ENCODE measurements around the gene TKT.

The TKT gene

DNA sequence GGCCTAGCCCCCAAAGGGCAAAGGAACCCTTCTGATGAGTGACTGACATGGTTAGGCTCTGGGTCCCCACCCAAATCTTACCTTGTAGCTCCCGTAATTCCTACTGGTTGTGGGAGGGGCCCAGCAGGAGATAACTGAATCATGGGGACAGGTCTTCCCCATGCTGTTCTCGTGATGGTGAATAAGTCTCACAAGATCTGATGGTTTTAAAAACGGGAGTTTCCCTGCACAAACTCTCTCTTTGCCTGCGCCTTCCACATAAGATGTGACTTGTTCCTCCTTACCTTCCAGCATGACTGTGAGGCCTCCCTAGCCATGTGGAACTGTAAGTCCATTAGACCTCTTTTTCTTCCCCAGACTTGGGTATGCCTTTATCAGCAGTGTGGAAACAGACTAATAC, 16.9 kb downstream of the TKT start:
- TF ChIP-seq, protein P1, sequence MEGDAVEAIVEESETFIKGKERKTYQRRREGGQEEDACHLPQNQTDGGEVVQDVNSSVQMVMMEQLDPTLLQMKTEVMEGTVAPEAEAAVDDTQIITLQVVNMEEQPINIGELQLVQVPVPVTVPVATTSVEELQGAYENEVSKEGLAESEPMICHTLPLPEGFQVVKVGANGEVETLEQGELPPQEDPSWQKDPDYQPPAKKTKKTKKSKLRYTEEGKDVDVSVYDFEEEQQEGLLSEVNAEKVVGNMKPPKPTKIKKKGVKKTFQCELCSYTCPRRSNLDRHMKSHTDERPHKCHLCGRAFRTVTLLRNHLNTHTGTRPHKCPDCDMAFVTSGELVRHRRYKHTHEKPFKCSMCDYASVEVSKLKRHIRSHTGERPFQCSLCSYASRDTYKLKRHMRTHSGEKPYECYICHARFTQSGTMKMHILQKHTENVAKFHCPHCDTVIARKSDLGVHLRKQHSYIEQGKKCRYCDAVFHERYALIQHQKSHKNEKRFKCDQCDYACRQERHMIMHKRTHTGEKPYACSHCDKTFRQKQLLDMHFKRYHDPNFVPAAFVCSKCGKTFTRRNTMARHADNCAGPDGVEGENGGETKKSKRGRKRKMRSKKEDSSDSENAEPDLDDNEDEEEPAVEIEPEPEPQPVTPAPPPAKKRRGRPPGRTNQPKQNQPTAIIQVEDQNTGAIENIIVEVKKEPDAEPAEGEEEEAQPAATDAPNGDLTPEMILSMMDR (conservative IDR thresholded peaks at IDR 0.05), result no peak
- H3K27ac ChIP-seq, result peak overlapping the region; percentile 91

DNA sequence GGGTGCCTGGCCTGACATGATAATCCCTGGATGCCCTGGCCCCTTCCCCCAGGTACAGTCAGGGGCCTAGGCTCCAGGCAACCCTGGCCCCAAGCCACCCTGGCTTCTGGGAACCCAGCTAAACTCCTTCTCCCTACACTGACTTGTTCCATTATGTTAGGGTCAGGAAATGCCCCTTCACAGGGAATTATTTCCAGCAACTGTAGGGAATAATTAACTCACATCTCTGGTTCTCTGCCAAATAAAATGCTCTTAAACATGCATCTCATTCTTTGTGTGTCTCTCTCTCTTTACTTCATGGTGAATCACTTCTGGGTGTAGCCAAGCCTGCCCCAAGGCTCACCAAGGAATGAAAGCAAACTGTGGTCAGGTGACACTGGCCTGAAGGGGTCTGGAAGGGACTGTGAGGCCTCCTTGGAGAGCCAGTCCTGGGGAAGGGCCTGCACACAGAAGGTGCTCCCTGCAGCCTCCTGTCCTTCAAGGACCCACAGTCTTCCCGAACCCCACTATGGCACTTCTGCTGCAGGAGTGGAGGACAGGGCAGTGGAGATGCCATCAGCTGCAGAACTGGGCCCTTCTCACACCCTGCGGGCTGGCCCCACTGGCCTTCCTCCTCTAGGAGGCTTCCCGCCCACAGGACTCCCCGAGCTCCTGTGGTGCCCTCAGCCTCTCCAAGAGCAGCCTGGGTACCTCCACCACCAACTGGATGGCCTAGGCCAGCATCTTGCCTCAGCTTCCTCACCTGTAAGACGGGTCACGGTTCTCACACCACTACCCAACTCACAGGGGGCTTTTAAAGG, 17.6 kb downstream of the TKT start:
- peak overlapping the region; percentile 91 for H3K27ac ChIP-seq
- TF ChIP-seq, protein P1 (conservative IDR thresholded peaks at IDR 0.05), result no peak

DNA sequence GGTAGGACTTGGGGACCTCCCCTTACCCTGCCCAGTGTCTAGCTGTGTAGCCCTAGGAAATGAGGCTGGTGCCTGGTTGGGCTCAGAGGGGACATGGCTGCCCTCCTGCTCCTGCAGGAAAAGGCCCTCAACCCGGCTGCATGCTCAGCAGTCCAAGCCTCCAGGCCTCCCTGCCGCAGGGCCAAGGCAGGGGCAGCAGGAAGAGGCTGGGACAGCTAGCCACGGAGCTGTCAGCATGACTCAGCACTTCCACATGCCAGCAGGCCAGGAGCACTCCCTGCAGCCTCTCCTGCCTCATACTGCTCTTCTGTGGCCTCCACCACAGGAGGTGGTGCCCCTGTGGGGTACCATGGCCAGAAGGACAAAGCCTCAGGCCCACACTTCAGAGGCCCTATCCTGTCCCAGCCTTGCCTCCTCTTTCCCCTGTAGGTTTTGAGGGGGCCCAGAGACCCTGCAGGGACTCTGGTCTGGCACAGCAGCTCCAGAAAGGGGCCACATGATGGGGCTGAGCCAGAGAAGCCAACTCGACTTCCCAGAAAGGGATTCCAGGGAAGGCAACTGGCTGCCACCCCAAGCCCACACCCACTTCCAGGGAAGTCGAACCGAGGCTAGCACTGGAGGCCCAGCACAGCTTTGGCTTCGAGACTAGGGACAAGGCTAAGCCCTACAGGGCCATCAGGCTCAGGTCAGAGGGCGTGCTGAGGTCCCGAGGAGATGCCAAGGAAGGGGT, 19.5 kb downstream of the TKT start:
- peak overlapping the region; percentile 91; the same call in 1 of the 2 replicates for H3K27ac ChIP-seq
- TF ChIP-seq, protein P1 (conservative IDR thresholded peaks at IDR 0.05), result no peak

DNA sequence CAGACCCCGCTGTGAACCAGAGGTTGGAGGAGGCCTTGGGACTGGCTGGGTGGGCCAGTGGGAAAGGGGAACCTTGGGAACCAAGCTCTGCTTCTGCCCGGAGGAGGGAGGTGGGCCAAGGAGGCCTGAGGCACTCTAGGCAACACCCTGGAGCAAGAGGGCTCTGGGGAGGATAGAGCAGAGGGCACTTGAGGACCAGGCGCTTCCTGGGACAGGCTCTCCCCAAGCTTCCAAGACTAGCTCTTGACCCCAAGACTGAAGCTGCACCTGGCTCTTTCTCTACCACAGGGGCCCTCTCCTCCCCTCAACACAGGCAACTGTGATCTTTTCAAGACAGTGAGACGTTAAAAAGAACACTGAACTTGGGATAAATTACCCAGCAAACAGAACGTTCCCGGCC, 20.3 kb downstream of the TKT start:
- H3K27ac ChIP-seq, result no peak overlapping the region

DNA sequence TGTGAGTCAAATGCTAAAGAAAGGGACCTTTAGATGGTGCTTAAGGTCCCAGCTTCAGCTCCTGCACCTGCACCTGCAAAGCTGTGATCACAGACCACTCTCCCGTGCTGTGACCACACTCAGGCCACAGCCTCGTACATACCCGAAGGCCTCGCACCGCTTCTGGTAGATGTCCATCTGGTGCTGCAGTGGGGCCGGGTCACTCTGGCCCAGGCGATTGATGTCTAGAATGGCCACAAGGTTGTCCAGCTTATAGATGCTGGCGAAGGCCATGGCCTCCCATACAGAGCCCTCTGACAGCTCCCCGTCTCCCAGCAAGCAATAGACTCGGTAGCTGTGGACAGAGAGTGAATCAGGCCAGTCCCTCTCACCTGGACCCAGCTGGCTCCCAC, 21.0 kb downstream of the TKT start:
- no peak overlapping the region for H3K27ac ChIP-seq
- TF ChIP-seq, protein P1 (conservative IDR thresholded peaks at IDR 0.05), result no peak

More for the DNA sequence above, 20.3 kb downstream of the TKT start:
- TF ChIP-seq, protein P1 (conservative IDR thresholded peaks at IDR 0.05), result no peak

DNA sequence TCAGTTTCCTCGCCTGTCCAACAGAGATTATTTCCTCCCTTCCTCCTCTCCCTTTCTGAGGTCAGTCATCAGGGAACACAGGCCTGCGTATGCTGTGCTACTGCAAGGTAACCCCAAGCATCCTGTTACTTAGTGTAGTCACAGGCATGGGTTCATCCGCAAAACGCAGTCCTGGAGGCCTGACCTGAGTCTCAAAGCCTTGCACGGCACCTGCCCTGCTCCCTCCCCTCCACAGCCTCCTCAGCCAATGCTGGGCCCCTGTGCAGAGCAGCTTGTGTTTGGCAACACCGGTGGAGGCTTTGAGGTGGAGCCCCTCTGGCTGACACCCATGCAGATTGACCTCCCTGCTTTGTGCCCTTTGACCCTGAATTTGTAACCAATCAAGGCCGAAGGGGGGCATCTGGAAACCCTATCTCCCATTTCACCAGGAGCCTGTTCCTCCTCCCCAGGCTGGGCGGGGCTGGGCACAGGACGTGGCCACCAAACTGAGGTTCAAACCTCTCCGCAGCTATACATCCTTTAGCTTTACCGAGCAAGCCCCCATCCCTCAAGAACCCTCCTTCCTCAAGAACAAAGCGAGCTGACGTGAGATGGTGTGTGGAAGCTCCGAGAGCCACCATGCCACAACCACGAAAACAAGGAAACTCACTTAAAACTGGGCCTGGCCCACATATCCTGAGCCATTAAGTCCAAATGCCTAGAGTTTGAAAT, 21.5 kb downstream of the TKT start:
- TF ChIP-seq, protein P1 (conservative IDR thresholded peaks at IDR 0.05), result no peak
- H3K27ac ChIP-seq, result no peak overlapping the region

Data from VCaP (cell line).